ENCODE data around the gene CRMP1. TPM values are rescaled to one million over a fixed set of nuclear protein-coding genes. Genes with fewer than 3 reads are reported as not detected.

CRMP1 gene
- total RNA-seq, 1 experiment from 2014 or later, result not detected

- Histone ChIP-seq H2AFZ (ENCODE audit: low read length) (no peak overlapping the region), H3K36me3 (ENCODE audit: low read depth, low read length) (peaks cover 15% of the 10 kb centered on the region), H3F3A (ENCODE audit: low read length, unreplicated experiment) (no peaks in the 10 kb centered on the region), H4K20me1 (ENCODE audit: low read length) (no peaks in the 10 kb centered on the region), H3K27ac (ENCODE audit: low read length) (no peak overlapping the region), H3K4me3 (ENCODE audit: low read length) (no peak overlapping the region), H3K79me2 (ENCODE audit: low read length) (no peaks in the 10 kb centered on the region), H3K9ac (ENCODE audit: low read length) (no peak overlapping the region), H3K4me2 (ENCODE audit: low read length) (no peak overlapping the region), H3K9me3 (ENCODE audit: low read length) (no peaks in the 10 kb centered on the region), H3K27me3 (ENCODE audit: low read length) (no peaks in the 10 kb centered on the region), H3K4me1 (ENCODE audit: insufficient read depth, low read length) (no peaks in the 10 kb centered on the region), H3K9me2 (replicated peaks; ENCODE audit: low read length) (no peaks in the 10 kb centered on the region)
- TF ChIP-seq CTCF (conservative IDR thresholded peaks at IDR 0.05; ENCODE audit: low read depth, low read length), result no peak
- TF ChIP-seq EZH2 (IDR thresholded peaks at IDR 0.05; ENCODE audit: low read length, unreplicated experiment), result no peak
- no peak for TF ChIP-seq EZH2phosphoT487 (IDR thresholded peaks at IDR 0.05; ENCODE audit: borderline replicate concordance, low read length)
- BruUV-seq (replicated peaks), result no TSS peak
- ChIA-PET CTCF (no interaction called here), POLR2A (ENCODE audit: unreplicated experiment) (no interaction called here)
- intact Hi-C loops (cut with micrococcal nuclease), result no loop called here
- ATAC-seq, result no peak
- DNase-seq, result no peak
These were observed 116.4 kb downstream of the CRMP1 start for GRCh38 chr4:5776510-5776909.

- TF ChIP-seq EZH2phosphoT487 (IDR thresholded peaks at IDR 0.05; ENCODE audit: borderline replicate concordance, low read length), result no peak
- no peak for TF ChIP-seq EZH2 (IDR thresholded peaks at IDR 0.05; ENCODE audit: low read length, unreplicated experiment)
- no peak for TF ChIP-seq CTCF (conservative IDR thresholded peaks at IDR 0.05; ENCODE audit: low read depth, low read length)
- CTCF ChIA-PET, result no interaction called here
- POLR2A ChIA-PET (ENCODE audit: unreplicated experiment), result no interaction called here
These were observed 118.4 kb downstream of the CRMP1 start for GRCh38 chr4:5774416-5775036.

GRCh38 chr4:5773271-5773555 is 119.7 kb downstream of the CRMP1 start:
- Histone ChIP-seq H3K9me2 (replicated peaks; ENCODE audit: low read length) (no peaks in the 10 kb centered on the region), H3F3A (ENCODE audit: low read length, unreplicated experiment) (no peaks in the 10 kb centered on the region), H3K36me3 (ENCODE audit: low read depth, low read length) (peaks cover 21% of the 10 kb centered on the region), H3K27ac (ENCODE audit: low read length) (no peak overlapping the region), H2AFZ (ENCODE audit: low read length) (no peak overlapping the region), H3K4me1 (ENCODE audit: insufficient read depth, low read length) (no peaks in the 10 kb centered on the region), H3K4me3 (ENCODE audit: low read length) (no peak overlapping the region), H3K9ac (ENCODE audit: low read length) (no peak overlapping the region), H3K79me2 (ENCODE audit: low read length) (no peaks in the 10 kb centered on the region), H3K27me3 (ENCODE audit: low read length) (no peaks in the 10 kb centered on the region), H3K4me2 (ENCODE audit: low read length) (no peak overlapping the region), H3K9me3 (ENCODE audit: low read length) (no peaks in the 10 kb centered on the region), H4K20me1 (ENCODE audit: low read length) (no peaks in the 10 kb centered on the region)
- TF ChIP-seq EZH2phosphoT487 (IDR thresholded peaks at IDR 0.05; ENCODE audit: borderline replicate concordance, low read length) (no peak), CTCF (conservative IDR thresholded peaks at IDR 0.05; ENCODE audit: low read depth, low read length) (no peak), EZH2 (IDR thresholded peaks at IDR 0.05; ENCODE audit: low read length, unreplicated experiment) (no peak)
- POLR2A ChIA-PET (ENCODE audit: unreplicated experiment), result no interaction called here
- BruUV-seq (replicated peaks), result no TSS peak
- intact Hi-C loops (cut with micrococcal nuclease), result no loop called here
- ATAC-seq (no peak), DNase-seq (no peak)
- CTCF ChIA-PET, result no interaction called here

More at GRCh38 chr4:5774416-5775036, 118.4 kb downstream of the CRMP1 start:
- no peak overlapping the region for H3K4me2 ChIP-seq (ENCODE audit: low read length)
- intact Hi-C loops (cut with micrococcal nuclease), result no loop called here
- H3K9ac ChIP-seq (ENCODE audit: low read length), result no peak overlapping the region
- H3K36me3 ChIP-seq (ENCODE audit: low read depth, low read length), result peaks cover 21% of the 10 kb centered on the region
- H3K4me1 ChIP-seq (ENCODE audit: insufficient read depth, low read length), result no peaks in the 10 kb centered on the region
- no peaks in the 10 kb centered on the region for H3K27me3 ChIP-seq (ENCODE audit: low read length)
- H2AFZ ChIP-seq (ENCODE audit: low read length), result no peak overlapping the region
- no peak overlapping the region for H3K4me3 ChIP-seq (ENCODE audit: low read length)
- no peaks in the 10 kb centered on the region for H3K79me2 ChIP-seq (ENCODE audit: low read length)
- H3K27ac ChIP-seq (ENCODE audit: low read length), result no peak overlapping the region
- no peaks in the 10 kb centered on the region for H3K9me3 ChIP-seq (ENCODE audit: low read length)
- DNase-seq (no peak), ATAC-seq (no peak)
- H3F3A ChIP-seq (ENCODE audit: low read length, unreplicated experiment), result no peaks in the 10 kb centered on the region
- H4K20me1 ChIP-seq (ENCODE audit: low read length), result no peaks in the 10 kb centered on the region
- H3K9me2 ChIP-seq (replicated peaks; ENCODE audit: low read length), result no peaks in the 10 kb centered on the region
- BruUV-seq (replicated peaks), result no TSS peak

All from PC-3 (cell line).